Muscle layer of colon (tissue), 2 donors: ENCODE data around the gene BRD8.

Experiments
- H3K27ac ChIP-seq: one replicate; pipeline ENCODE4 v1.7.0; 2013; ENCODE audit warnings: low read depth, mild to moderate bottlenecking, low read length, moderate library complexity
- H3K27me3 ChIP-seq, 2 donors: one replicate each; pipeline ENCODE4 v1.7.0; 2013; ENCODE audit warnings: low read length in 2 of 2, mild to moderate bottlenecking in 2 of 2; ENCODE audit not compliant: insufficient read depth in 2 of 2, control insufficient read depth in 1 of 2
- H3K36me3 ChIP-seq: one replicate; pipeline ENCODE4 v1.7.0; 2013; ENCODE audit warnings: mild to moderate bottlenecking, low read length; ENCODE audit not compliant: insufficient read depth
- H3K4me1 ChIP-seq: one replicate; pipeline ENCODE4 v1.7.0; 2013; ENCODE audit warnings: mild to moderate bottlenecking, low read length; ENCODE audit not compliant: insufficient read depth
- H3K4me3 ChIP-seq, 2 donors: one replicate each; pipeline ENCODE4 v1.7.0; 2013; ENCODE audit warnings: low read length in 2 of 2, low read depth in 1 of 2, mild to moderate bottlenecking in 1 of 2, moderate library complexity in 1 of 2
- H3K9ac ChIP-seq: one replicate; pipeline ENCODE4 v1.7.0; 2013; ENCODE audit warnings: low read length
- H3K9me3 ChIP-seq: one replicate; pipeline ENCODE4 v1.7.0; 2013; ENCODE audit warnings: mild to moderate bottlenecking, low read length
- donor health status: abdominal sarcoma.
- donor health status: Adenocarcinoma of cecum.

The BRD8 gene

DNA sequence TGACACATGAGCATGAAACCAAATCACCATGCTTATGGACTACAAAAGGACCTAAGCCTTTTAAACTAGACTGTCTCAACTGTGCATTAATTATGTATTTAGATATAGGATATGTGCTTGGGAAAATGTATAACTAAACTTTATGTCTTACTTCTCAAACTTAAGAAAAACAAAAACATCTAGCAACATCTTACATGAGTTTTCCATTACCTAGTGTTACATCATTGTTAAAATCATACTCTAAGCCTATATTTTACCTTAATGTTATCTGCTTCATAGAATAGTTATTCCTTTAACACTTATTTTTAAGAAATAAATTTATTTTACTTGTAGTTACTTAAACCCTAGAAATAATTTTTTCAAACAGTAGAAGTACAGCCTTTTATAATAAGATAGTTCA is 63.2 kb downstream of the BRD8 start:
- no peaks in the 10 kb centered on the region for H3K36me3 ChIP-seq
- no peak overlapping the region for H3K9ac ChIP-seq
- H3K27me3 ChIP-seq: no peaks in the 10 kb centered on the region
- H3K4me3 ChIP-seq: no peak overlapping the region
- no peaks in the 10 kb centered on the region for H3K4me1 ChIP-seq
- no peak overlapping the region for H3K27ac ChIP-seq
- H3K9me3 ChIP-seq: no peaks in the 10 kb centered on the region

DNA sequence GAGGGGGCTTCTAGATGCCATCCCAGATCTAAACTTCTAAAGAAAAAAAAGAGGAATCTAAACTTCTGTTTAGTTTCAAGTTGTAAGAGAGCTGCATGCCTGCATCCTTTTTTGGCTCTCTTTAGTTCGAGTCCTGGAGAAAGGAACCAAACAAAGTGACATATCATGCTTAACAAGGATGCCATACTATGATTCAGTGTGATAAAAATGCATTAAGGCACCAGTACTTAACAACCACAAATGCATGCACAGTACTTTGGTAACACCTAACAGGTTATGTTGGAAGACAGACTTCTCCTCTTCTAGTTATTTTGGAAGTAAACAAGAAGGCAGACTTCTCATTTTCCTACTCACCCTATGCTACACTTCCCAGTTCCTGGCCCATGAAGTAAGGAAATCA is 66.5 kb downstream of the BRD8 start:
- Histone ChIP-seq H3K27me3 (no peaks in the 10 kb centered on the region), H3K4me3 (no peak overlapping the region), H3K9ac (no peak overlapping the region), H3K36me3 (no peaks in the 10 kb centered on the region), H3K9me3 (no peaks in the 10 kb centered on the region), H3K27ac (no peak overlapping the region), H3K4me1 (no peaks in the 10 kb centered on the region)

DNA sequence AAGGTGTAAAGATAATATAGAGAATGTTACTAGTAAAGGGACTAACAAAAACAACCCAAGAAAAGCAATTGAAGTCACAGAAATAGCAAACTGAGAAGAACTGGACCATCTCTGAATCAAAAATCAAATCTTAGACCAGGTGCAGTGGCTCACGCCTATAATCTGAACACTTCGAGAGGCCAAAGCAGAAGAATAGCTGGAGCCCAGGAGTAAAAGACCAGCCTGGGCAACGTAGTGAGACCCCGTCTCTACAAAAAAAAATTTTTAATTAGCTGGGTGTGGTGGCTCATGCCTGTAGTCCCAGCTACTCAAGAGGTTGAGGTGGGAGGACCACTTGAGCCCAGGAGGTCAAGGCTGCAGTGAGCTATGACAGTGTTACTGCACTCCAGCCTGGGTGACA is 67.2 kb downstream of the BRD8 start:
- H3K27ac ChIP-seq: no peak overlapping the region
- no peaks in the 10 kb centered on the region for H3K9me3 ChIP-seq
- H3K4me1 ChIP-seq: no peaks in the 10 kb centered on the region
- no peaks in the 10 kb centered on the region for H3K36me3 ChIP-seq
- H3K4me3 ChIP-seq: no peak overlapping the region
- no peak overlapping the region for H3K9ac ChIP-seq
- no peaks in the 10 kb centered on the region for H3K27me3 ChIP-seq

DNA sequence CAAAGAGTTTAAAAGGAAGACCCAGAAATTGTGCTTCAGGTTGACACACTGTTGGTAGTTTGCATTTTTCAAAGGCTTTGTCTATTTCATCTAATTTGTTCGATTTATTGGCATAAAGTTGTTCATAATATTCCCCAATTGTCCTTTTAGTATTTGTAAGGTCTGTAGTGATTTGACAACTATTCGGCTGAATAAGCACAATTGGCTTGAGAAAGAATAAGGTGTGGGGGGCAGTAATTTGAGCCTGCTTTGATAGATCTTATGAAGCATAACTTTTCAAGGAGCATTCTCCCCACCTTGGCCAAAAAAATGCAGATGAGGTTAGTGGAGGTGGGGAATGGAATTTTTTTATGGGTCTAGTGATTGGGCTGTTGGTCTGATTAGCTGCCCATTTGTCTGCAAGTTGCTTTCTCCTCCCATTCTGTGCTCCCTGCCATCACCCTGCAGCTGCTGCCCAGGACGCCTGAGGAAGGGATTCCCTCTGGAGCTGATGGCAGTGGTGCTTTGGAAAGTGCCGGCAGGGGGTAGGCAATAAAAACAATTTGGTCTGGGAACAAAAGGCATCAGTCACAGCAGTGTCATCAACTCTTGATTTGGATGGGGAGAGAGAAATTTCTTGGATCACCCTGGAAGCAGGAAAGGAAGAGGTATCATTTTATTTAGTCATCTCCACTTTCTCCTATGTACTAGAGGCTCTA is 68.0 kb downstream of the BRD8 start:
- H3K4me3 ChIP-seq: no peak overlapping the region
- no peak overlapping the region for H3K9ac ChIP-seq
- no peaks in the 10 kb centered on the region for H3K36me3 ChIP-seq
- no peak overlapping the region for H3K27ac ChIP-seq
- H3K9me3 ChIP-seq: no peaks in the 10 kb centered on the region
- H3K4me1 ChIP-seq: no peaks in the 10 kb centered on the region
- H3K27me3 ChIP-seq: no peaks in the 10 kb centered on the region

DNA sequence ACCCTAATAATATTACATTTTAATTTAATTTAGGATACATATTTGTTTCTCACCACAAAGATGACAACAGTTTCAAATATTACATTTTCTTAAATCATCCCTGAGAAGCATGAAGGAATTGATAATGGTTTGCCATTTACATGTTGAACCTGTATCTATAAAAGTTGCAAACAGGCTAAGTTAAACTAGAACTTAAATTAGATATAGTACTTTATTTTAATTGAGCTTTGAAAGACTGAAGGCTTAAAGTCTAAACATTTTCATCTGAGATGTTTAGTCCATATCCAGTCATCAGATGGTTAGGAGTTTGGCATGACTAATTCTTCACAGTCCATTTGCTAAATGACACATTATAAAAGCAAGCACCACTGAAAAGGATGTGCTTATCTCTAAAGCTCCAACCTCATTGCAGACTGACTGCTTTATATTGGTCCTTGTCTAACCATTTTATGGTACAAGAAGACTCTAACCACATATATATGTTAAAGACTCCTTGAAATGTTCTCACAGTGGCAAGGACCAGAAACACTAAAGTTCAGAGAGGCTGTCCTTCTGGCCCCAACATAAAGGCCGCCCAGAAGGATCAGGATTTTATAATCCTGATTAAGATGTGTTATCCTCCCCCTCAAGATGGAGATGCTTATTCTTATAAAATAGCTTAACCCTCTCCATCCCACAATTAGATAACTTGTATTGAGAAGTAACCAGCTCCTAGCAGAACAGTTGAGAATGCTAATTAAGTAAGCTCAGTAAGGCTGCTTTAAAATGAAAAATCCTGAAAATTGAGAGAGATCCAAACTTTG is 68.8 kb downstream of the BRD8 start:
- Histone ChIP-seq H3K9ac (no peak overlapping the region), H3K4me1 (no peaks in the 10 kb centered on the region), H3K4me3 (no peak overlapping the region), H3K27ac (no peak overlapping the region), H3K36me3 (no peaks in the 10 kb centered on the region), H3K9me3 (no peaks in the 10 kb centered on the region), H3K27me3 (no peaks in the 10 kb centered on the region)

DNA sequence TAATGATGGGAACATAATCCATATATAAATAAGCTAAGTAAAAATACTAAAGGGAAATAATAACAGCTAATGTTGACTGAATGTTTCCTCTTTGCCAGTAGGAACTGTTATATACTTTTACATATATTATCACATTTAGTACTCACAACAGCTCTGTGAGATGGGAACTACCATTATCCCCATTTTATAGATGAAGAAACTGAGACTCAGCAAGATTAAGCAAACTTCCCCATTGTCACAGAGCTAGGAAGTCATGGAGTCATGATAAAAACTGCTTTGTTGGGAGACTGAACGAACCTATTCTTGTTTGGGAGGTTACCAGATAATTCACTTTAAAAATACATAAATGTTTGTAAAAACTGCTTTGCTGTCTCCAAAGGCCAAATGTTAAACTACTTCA is 71.2 kb downstream of the BRD8 start:
- H3K9me3 ChIP-seq: no peaks in the 10 kb centered on the region

DNA sequence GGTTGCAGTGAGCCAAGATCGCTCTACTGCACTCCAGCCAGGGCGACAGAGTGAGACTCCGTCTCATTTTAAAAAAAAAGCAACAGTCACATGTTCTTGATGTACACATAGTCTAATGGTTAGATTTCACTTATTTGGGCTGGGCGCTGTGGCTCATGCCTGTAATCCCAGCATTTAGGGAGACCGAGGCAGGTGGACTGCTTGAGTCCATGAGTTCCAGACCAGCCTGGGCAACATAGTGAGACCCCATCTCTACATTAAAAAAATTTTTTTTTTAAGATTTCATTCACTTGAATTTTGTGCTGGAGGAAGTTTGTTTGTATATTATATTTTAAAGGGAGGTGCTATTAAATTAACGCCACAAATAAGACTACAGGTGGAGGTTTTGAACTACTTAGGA is 72.7 kb downstream of the BRD8 start:
- Histone ChIP-seq H3K4me3 (no peak overlapping the region), H3K36me3 (no peaks in the 10 kb centered on the region), H3K27me3 (no peaks in the 10 kb centered on the region), H3K4me1 (no peaks in the 10 kb centered on the region), H3K9me3 (no peaks in the 10 kb centered on the region), H3K9ac (no peak overlapping the region), H3K27ac (no peak overlapping the region)

More for the DNA sequence above, 71.2 kb downstream of the BRD8 start:
- Histone ChIP-seq H3K36me3 (no peaks in the 10 kb centered on the region), H3K27me3 (no peaks in the 10 kb centered on the region), H3K4me3 (no peak overlapping the region), H3K4me1 (no peaks in the 10 kb centered on the region), H3K9ac (no peak overlapping the region), H3K27ac (no peak overlapping the region)

DNA sequence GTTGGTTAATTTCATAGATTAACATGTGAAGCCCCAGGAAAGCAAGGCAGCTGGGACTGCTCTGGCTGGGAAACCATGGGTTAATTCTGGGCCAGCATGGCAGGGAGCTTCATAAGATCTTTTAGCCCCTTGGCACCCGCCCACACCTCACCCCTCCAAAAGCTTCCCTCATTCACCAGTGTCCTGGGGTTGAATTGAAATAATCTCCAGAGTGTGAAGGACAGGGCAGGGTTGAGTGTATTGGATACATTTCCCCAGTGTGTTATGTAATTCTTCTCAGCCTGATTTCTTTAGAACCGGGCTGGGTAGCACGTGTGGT is 75.2 kb downstream of the BRD8 start:
- H3K27ac ChIP-seq: no peak overlapping the region
- no peaks in the 10 kb centered on the region for H3K36me3 ChIP-seq
- no peaks in the 10 kb centered on the region for H3K9me3 ChIP-seq
- H3K4me3 ChIP-seq: no peak overlapping the region
- no peak overlapping the region for H3K9ac ChIP-seq
- no peaks in the 10 kb centered on the region for H3K27me3 ChIP-seq
- no peaks in the 10 kb centered on the region for H3K4me1 ChIP-seq

DNA sequence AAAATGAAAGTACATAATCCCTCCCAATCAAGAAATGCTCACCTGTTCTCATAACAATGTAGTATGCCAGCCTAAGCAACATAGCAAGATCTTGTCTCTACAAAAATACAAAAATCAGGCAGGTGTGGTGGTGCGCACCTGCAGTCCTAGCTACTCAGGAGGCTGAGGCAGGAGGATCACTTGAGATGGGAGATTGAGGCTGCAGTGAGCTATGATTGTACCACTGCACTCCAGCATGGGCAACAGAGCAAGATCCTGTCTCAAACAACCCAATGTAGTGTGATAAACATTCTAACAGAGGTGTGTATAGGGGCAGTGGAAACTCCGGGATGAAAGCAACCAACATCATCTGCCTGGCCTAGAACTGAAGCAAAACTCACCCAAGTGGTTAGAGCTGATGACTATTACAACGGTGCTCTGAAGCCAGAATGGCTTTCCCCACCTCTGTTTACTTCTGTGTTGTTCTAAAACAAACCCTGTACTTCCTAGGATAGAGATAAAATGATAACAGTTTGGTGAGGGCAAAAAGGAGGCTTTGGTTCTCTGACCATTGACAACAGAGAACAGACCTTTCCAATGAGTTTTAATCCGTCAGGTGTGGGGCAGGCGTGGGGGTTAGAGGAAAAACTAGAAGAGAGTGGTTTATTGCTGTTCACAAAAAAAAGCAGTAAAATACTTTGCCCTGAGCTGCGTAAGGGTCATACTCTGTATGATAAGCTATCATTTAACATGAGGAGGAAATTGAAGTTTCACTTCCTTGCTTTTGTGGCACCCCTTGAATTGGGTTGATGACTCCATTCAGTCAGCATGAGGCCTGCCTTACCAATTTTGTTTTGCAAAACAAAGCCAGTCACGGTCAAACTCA is 75.7 kb downstream of the BRD8 start:
- Histone ChIP-seq H3K4me3 (no peak overlapping the region), H3K9ac (no peak overlapping the region), H3K36me3 (no peaks in the 10 kb centered on the region), H3K27ac (no peak overlapping the region), H3K9me3 (no peaks in the 10 kb centered on the region), H3K27me3 (no peaks in the 10 kb centered on the region), H3K4me1 (no peaks in the 10 kb centered on the region)

DNA sequence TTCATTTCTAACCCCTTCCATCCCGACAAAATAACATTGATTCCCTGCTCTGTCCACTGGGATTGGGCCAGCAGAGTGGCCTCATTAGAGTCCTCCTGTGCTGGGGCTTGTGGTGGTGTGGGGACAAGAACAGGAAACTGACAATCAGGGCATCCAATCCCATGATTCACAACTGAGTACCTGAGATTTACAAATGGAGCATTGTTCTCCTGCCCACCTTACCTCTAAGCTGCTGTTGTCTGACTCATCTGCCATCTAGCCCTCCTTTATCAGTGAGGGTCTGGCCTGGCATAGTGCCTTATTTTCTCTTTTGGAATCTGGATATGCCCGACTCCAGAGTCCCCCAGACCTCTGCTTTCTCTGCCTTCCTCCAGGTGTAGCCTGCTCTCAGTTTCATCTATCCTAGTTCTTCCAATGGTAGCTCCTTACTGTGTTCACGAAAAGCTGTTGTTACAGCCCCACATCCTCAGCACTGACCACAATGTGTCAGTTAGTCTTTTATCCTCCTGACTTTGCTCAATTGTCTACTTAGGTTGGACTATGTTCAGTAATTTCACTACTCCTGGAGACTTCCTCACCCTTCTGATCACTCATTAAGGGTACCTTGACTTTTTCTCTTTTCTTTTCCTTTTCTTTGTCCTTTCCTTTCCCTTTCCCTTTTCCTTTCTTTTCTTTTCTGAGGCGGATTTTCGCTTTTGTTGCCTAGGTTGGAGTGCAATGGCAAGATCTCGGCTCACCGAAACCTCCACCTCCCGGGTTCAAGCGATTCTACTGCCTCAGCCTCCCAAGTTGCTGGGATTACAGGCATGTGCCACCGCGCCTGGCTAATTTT is 81.2 kb downstream of the BRD8 start:
- Histone ChIP-seq H3K9me3 (no peaks in the 10 kb centered on the region), H3K36me3 (no peaks in the 10 kb centered on the region), H3K4me3 (no peak overlapping the region), H3K4me1 (no peaks in the 10 kb centered on the region), H3K27ac (no peak overlapping the region), H3K9ac (no peak overlapping the region), H3K27me3 (no peaks in the 10 kb centered on the region)

DNA sequence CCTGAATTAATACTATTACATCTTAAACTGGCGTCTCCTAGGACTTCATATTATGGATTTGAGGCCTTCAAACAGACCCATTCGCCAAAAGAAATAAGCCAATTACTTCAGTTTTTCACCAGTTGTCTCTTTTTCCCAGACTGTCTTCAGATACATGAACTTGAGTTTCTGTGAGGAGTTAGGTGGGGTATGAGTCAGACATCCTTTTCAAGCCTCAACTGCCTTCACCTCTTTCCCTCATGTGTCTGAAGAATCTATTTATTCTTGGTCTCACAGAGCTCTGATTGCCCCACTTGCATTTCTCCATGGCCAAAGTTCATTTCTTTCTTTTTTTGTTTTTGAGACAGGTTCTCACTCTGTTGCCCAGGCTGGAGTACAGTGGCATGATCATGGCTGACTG is 82.1 kb downstream of the BRD8 start:
- Histone ChIP-seq H3K4me3 (no peak overlapping the region), H3K4me1 (no peaks in the 10 kb centered on the region), H3K27ac (no peak overlapping the region), H3K9me3 (no peaks in the 10 kb centered on the region), H3K9ac (no peak overlapping the region), H3K27me3 (no peaks in the 10 kb centered on the region), H3K36me3 (no peaks in the 10 kb centered on the region)
